SH-SY5Y (cell line): ENCODE results near the gene AGBL1.

Experiments used
- GATA2 ChIP-seq: IDR thresholded peaks from 2 replicates; pipeline ENCODE4 v1.6.1; 2011; ENCODE audit warnings: mild to moderate bottlenecking, low read depth, low read length
- GATA3 ChIP-seq: IDR thresholded peaks from 2 replicates; pipeline ENCODE4 v1.6.1; 2011; ENCODE audit warnings: low read depth, mild to moderate bottlenecking, low read length, moderate library complexity

AGBL1 gene

DNA sequence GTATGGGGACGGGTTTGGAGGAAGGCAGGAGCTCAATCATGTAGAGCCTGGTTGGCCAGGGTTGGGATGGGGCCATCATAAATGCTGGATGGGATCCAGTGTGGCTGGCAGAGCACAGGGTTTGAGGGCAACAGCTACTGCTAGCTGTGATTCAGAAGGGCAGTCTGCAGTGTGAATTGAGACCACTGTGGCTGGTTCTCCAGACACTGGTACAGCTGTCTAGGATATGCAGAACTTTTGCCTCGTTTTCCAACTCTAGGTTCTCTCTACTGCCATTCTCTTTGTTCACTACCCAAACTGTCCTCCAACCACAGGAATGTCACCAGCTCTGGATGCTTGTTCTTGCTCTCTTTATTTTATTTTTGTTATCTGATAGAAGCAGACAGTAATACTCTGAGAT lies 543.6 kb downstream of the AGBL1 start:
- TF ChIP-seq GATA2: no peak
- no peak for TF ChIP-seq GATA3

DNA sequence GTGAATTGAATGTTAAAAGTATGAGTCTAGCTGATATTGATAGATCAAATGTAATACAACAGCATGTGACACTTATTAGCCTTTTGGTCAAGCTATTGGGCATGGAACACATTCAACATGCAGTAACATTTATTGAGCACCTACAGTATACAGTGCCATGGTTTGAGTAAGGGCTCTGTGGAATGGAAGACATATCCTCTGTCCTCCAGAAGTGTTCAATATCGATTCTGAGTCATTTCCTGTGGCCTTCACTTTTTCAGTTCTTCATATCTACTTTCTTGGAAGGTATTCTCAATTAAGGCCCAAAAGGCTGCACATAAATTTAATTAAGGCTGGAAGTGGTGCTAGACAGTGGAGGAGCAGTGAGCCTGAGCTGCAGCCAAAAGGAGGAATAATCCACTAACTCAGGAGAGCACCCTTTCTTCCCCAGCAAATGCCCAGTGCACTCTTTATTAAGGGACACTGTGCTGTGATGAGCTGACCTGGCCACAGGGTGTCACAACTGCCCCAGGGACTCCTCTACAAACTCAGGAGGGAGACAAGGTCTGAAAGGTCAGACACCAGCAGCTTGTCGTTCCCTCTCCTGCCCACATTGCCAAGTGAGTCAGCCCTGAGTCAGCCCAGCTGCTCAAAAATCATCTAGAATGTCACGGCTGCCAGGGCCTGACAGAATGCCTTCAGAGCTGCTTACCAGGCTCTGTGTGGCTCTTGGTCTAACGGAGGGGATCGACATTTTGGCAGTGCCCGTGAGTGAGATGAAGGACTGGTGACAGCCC lies 544.8 kb downstream of the AGBL1 start:
- TF ChIP-seq GATA2: no peak
- no peak for TF ChIP-seq GATA3

DNA sequence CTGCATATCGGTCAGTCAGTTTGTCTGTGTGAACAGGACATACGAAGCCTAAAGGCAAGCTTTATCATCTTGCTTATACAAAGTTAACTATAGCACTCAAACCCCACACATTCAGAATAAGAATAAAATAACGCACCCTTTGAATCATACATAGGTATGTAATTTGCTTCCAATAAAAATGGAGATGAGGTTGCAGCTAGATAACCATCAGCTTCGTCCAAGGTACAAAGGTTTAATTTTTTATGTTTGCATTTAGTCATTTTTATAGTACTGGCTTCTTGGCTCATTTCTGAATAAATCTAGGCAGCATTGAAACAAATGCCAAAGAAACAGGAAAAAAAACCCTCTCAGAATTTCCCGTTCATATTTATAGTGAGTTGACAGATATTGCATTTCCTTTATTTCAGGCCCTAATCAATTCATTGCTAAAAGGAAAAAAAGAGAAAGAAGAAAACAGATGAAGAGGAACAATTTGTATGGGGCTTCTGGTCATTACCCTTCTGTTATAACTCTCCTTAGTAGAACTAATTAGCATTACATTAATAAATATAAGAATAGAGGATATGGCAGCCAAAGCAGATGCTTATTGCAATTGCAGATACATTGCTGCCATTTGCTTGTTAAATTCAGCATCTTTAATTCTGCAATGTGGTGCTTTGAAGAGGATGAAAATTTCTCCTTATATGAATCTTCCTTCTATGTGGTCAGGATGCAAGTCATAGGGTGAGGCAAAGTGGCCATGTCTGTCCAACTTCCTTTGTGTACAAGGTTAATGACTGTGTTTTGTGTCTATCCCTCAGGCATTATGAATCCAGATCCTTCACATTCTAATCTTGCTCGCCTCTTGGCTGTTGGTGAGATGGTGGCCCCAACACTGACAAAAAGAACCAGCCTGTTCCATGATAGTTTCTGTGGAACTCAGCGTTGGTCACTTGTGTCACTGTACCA lies 550.0 kb downstream of the AGBL1 start:
- TF ChIP-seq GATA3 (no peak), GATA2 (no peak)

DNA sequence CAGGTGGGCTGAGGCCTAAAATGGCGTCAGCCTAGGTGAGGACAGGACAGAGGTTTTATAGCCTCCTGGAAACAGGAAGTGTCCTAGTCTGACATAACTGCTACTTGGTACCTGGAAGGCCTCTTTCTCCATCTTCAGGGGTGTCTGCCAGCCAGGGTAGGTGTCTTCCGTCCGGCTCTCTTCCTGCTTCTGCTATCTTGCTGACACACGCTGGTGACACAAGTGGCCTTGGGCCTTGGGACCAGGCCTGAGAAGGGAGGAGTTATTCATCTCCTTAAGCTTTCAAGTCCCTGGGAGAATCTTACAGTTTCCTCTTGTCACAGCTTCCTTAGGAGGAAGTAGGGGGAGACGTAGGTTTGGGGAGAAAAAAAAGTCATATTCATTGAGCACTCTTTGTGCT lies 551.3 kb downstream of the AGBL1 start:
- TF ChIP-seq GATA2 (no peak), GATA3 (no peak)

DNA sequence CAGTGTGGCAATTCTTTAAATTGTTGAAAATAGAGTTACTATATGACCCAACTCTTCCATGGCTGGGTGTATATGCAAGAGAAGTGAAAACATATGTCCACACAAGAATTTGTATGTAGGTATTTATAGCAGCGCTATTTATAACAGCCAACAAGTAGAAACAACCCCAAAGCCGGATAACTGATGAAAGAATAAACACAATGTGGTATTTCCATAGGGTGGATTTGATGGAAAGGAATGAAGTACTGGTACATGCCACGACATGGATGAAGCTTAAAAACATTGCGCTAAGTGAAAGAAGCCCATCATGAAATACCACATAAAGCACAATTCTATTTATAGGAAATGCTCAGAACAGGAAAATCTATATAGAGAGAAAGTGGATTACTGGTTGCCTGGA lies 554.5 kb downstream of the AGBL1 start:
- no peak for TF ChIP-seq GATA2
- no peak for TF ChIP-seq GATA3

DNA sequence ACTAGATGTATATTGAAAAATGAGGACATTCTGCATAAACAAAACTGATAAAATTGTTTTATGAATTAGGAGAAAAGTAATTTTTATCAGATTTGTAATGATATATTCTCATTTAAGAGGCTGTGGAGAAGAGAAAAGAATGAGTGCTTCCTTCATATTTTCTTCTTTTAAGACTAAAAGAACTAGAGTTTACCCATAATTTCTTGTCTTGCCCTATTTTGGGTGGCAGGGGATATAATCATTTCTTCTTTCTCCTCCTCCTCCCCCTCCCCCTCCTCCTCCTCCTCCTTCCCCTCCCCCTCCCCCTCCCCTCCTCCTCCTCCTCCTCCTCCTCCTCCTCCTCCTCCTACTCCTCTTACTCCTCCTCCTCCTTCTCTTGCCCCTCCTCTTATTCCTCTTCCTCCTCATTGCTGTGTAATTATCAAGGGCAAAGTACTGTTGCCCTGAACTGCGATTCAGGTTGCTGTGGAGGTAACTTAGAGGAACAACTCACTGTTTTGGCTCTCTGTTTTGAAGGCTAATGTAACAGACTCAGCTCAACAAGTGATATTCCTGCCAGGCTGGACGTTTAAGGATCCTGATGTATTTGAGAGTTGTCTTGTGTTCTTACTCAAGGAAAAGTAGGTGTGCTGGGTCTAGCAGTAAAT lies 555.4 kb downstream of the AGBL1 start:
- TF ChIP-seq GATA3 (no peak), GATA2 (no peak)

DNA sequence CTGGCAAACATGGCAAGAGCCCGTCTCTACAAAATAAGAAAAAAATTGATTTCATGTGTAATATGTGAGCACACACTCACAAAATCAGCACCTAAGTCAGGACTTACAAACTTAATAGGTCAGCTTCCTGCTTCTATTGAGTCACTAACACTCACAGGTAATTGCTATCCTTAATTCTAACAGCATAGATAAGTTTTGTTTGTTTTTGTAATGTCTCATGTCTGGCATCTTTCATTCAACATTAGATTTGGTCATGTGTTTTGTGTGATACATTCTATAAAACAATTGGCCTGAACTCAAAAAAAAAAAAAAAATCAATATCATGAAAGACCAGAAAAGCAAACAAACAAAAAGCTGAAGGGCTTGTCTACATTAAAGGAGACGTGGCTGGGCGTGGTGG lies 564.7 kb downstream of the AGBL1 start:
- TF ChIP-seq GATA2 (no peak), GATA3 (no peak)

DNA sequence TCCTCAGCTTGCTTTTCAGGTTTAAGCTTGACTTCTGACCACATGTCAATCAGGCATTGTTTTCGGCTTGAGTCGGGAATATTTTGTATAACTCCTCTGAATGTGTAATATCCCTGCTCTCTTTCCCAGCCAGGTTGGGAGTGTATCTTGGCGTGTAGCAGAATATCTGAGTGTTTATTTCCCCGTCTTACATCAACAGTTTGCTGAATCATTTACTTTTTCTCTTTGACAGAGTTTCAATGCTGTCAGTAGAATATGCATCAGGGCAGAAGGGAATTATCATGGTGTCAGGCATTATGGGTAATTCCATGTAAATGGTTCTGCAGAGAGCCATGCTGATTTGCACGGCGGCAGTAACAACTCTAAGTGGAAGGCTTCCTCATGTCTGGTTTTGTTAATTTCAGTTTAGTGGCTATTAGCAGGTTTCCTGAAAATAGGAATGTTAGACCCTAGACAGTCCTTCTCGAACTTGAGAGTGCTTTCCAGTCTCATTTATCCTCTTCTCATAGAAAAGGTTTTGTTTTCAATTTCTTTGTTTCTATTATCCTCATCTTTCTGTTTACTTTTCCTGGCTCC lies 566.3 kb downstream of the AGBL1 start:
- TF ChIP-seq GATA3: no peak
- no peak for TF ChIP-seq GATA2

DNA sequence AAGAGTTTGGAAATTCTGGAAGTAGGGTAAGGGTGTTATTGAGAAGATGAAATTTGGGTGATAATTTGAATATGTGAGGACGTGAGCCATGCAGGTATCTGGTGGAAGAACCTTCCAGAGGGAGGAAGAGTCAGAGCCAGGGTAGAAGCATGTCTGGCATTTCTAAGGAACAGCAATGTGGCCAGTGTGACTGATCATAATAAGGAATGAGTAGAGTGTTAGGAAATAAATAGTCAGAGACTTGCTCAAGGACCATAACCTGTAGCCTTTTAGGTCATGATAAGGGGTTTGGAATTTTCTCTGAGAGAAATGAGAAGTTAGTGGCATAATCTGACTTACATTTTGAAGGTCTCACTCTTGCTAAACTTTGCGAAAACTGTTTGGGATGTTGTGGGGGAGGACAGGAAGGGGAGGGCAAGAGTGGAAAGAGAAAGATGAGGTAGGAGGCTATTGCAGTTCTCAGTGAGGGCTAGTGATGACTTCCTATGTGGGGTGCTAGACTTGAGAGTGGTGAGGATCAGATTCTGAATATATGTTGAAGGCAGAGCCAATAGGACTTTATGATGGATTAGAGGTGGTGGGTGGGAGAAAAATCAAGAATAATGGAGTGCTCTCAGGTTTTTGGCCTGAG lies 568.3 kb downstream of the AGBL1 start:
- no peak for TF ChIP-seq GATA3
- no peak for TF ChIP-seq GATA2

DNA sequence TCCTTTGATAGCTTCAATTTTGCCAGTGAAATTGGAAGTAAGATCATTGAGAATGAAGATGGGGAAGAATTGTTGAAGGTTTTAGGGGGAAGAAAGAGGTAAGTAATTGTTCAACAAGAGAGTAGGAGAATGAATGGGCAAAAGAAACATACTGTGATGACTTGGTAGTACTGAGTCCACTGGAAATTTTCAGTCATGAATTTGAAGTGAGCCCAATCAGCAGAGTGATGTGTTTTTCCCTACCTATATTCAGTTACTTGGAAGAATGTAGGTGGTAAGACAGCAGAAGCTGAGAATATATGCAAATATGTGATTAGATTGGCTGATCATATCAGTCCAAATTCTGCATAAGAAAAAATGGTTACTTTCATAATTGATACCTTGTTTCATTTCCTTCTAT lies 569.6 kb downstream of the AGBL1 start:
- TF ChIP-seq GATA2: no peak
- no peak for TF ChIP-seq GATA3

DNA sequence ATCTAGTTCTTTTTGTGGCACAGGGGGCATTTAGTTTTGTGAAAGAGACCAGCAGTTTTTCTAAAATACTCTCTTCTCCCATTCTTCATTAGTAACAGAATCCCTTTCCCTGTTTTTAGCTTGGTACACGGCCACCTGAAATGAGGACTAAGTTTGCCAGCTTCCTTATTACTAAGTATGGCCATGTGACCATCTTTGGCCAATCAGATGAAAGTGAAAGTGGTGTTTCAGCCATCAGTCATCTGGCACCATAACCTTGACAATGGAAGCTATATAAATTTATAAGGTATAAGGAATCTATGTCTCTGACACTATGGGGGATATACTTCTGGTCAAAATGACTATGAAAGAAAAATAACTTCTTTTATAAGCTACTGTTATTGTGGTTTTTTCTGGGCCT lies 570.4 kb downstream of the AGBL1 start:
- TF ChIP-seq GATA2 (no peak), GATA3 (no peak)

DNA sequence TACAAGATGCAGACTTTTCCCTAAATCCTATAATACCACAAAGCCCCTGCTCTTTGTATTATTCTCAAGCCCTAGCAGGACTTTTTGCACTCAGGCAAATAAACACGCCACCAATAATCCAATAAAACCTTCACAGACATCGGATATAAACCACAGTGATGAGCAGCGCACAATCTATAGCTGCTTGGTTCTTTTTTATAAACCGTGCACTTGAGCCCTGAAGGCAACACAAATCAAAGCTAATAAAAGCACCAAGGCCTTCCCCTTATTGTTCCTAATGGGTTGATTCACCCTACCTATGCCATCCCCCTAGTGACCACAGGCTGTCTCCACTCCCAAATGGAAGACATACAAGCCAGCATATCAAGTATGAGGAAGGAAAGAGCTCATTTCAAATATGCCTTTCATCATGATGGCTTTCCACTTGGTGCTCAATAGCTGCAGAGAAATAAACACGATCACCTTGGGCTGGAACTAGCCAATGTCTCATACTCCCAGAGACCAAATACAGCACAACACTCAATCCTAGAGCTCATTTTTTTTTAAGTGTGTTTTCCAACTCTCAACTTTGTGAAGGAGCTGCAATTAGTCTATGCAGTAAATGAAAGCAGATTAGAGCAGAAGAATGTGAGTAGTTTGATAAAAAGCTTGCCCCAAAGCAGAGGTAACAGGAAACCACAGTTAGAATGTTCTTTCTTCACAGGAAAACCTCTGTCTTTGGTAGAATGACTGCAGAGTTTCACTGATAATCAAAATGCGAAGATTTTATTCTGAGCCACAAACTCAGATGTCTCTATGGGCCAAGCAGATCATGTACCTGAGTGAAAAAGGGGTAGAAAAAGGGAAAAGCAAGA lies 573.9 kb downstream of the AGBL1 start:
- no peak for TF ChIP-seq GATA3
- TF ChIP-seq GATA2: no peak

DNA sequence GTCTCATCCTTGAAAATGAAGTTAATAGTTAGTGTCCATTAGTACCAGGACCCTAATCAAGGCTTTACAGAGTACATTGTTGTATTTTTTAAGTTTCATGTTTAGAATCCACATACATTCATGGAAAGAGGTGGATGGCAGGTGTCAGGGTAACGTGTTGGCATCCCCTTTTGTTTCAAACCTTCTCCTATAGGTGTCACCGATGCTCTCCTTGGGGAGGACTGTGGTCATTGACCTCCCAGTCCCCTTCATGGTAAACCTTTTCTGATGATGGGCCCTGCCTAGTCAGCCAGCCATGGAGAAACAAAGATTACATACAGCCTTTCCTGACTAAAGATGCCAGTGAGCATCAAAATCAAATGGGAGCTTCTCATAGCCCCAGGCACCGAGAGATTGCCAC lies 574.8 kb downstream of the AGBL1 start:
- no peak for TF ChIP-seq GATA2

DNA sequence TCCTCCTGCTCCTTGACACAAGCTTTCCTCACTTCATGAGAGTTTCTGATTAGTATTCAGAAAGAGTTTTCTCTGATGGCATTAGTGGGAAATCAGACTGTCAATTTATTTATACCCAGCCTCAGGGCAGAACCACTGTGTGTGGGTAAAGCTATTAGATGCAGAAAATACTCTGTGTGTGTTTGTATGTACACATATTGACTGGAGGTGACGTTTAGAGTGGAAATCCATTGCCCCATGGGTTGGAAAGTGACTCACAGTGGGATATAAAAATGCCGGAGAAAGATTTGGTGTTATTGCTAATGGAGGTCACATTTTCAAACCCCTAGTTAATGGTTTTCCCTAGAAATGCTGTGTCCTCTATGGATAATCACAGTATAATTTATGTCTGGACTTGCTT lies 577.6 kb downstream of the AGBL1 start:
- TF ChIP-seq GATA2 (no peak), GATA3 (no peak)
